Brain microvascular endothelial cell (primary cell): ENCODE data around the gene PTPRM.

Source experiments
- DNase-seq: peaks from one replicate; pipeline ENCODE4 v3.0.0-alpha.2; 2020
- H3K27ac ChIP-seq: fragments of 250-450 bp; sonication (Bioruptor Pico); 2 replicates; pipeline ENCODE4 v1.5.1; 2020; ENCODE audit warnings: mild to moderate bottlenecking, moderate library complexity
- H3K27me3 ChIP-seq: fragments of 250-450 bp; sonication (Bioruptor Pico); replicated peaks from 2 replicates; pipeline ENCODE4 v1.5.1; 2020; ENCODE audit warnings: mild to moderate bottlenecking
- H3K36me3 ChIP-seq: fragments of 250-450 bp; sonication (Bioruptor Pico); replicated peaks from 2 replicates; pipeline ENCODE4 v1.5.1; 2020; ENCODE audit warnings: mild to moderate bottlenecking
- H3K4me3 ChIP-seq: 2 replicates; pipeline ENCODE4 v1.5.1; 2011; ENCODE audit warnings: low read depth, mild to moderate bottlenecking, control low read depth, low read length, moderate library complexity
- CTCF ChIP-seq: IDR thresholded peaks from 2 replicates; pipeline ENCODE4 v1.5.1; 2011; ENCODE audit warnings: low read depth, mild to moderate bottlenecking, moderate library complexity, low read length, control low read depth, inconsistent platforms; ENCODE audit errors: missing control alignments
- in situ Hi-C: cut with HindIII; loops from 2 replicates; pipeline ENCODE4 v1.10.0; 2017; ENCODE audit warnings: low sequenced_read_pairs, low pct_ligation_motif_present

Gene PTPRM

GRCh38 chr18:8020132-8020846, 453.2 kb downstream of the PTPRM start:
- no peak for TF ChIP-seq CTCF
- no peak for DNase-seq
- Histone ChIP-seq H3K36me3 (no peaks in the 10 kb centered on the region), H3K27ac (no peak overlapping the region), H3K4me3 (no peak overlapping the region), H3K27me3 (no peaks in the 10 kb centered on the region)
- in situ Hi-C loops = no loop called here

- in situ Hi-C loops = no loop called here
- DNase-seq = no peak
- TF ChIP-seq CTCF = no peak
- Histone ChIP-seq H3K27me3 (no peaks in the 10 kb centered on the region), H3K4me3 (no peak overlapping the region), H3K27ac (no peak overlapping the region), H3K36me3 (no peaks in the 10 kb centered on the region)
Measured at GRCh38 chr18:8029061-8029460, 461.9 kb downstream of the PTPRM start.

GRCh38 chr18:8029731-8030130, 462.6 kb downstream of the PTPRM start:
- DNase-seq = no peak
- Histone ChIP-seq H3K27me3 (no peaks in the 10 kb centered on the region), H3K27ac (no peak overlapping the region), H3K36me3 (no peaks in the 10 kb centered on the region), H3K4me3 (no peak overlapping the region)
- in situ Hi-C loops = no loop called here
- no peak for TF ChIP-seq CTCF

GRCh38 chr18:8030201-8030600, 463.1 kb downstream of the PTPRM start:
- Histone ChIP-seq H3K36me3 (no peaks in the 10 kb centered on the region), H3K4me3 (no peak overlapping the region), H3K27me3 (no peaks in the 10 kb centered on the region), H3K27ac (no peak overlapping the region)
- no peak for DNase-seq
- TF ChIP-seq CTCF = no peak
- in situ Hi-C loops = no loop called here

- H3K36me3 ChIP-seq = no peaks in the 10 kb centered on the region
- no peak overlapping the region for H3K27ac ChIP-seq
- DNase-seq = no peak
- no peak for TF ChIP-seq CTCF
- no peaks in the 10 kb centered on the region for H3K27me3 ChIP-seq
- in situ Hi-C loops = no loop called here
- no peak overlapping the region for H3K4me3 ChIP-seq
Measured at GRCh38 chr18:8031496-8031895, 464.4 kb downstream of the PTPRM start.

GRCh38 chr18:8034674-8035073, 467.6 kb downstream of the PTPRM start:
- no peak for TF ChIP-seq CTCF
- in situ Hi-C loops = no loop called here
- no peak for DNase-seq
- Histone ChIP-seq H3K27ac (no peak overlapping the region), H3K36me3 (no peaks in the 10 kb centered on the region), H3K4me3 (no peak overlapping the region), H3K27me3 (no peaks in the 10 kb centered on the region)
